DMS114 treated with DMSO at 0.1 percent for 48 hours (cell line): ENCODE data around the gene NDUFV1.
A peak's percentile ranks its signal among the peaks of the same experiment; 100 is the strongest.
"Not testable (repeated sequence)": the region's sequence is repeated elsewhere in the genome, so short reads cannot be mapped to it uniquely, and the experiment has no call there.

Source experiments
- DNase-seq: peaks from one replicate; lab custom pipeline; 2025; ENCODE audit not compliant: unreplicated experiment; lab: John Stamatoyannopoulos, UW

NDUFV1 gene

DNA sequence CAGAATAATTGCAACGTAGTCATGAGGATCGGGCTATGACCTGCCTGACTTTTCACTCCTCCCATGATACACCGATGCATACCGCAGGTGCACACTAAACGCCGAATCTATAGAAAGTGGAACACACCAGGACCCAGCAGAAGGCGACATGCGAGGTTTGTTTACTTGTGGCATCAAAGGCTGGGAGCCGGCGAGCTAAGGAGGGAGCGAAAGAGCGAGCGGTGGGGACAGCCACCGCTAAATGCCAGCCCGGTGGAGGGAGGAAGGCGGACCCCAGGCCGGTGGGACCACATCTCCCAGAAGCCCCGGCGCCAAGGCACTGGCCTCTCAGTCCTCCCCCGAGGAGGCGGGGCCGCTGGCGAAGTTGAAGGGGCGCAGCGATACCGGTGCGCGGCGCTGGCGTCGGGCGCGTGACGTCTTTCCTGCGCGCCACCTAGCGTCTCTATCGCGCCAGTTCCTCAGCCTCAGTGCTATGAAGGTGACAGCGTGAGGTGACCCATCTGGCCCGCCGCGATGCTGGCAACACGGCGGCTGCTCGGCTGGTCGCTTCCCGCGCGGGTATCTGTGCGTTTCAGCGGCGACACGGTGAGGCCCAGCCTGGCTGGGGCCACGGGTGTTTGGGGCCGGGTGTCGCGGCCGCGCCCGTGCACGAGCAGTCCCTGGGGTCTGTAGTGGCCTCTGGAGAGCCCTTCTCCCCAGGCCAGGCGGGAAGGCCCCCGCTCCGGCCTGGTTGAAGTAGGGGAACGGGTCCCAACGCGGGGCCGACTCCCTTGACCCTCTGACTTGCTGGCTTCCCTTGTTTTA is at the start of gene NDUFV1:
Gene NDUFV1, plus strand, starts transcription at position 445 of the 804 bp plus-strand sequence. Its CDS starts 69 bp downstream, at position 514.
- peak; percentile 100 for DNase-seq

- DNase-seq: no peak
These were observed 48.5 kb upstream of the NDUFV1 start for GRCh38 chr11:67558084-67558772.

GRCh38 chr11:67561971-67562619 is 44.6 kb upstream of the NDUFV1 start:
- no peak for DNase-seq

GRCh38 chr11:67562963-67563704 is 43.6 kb upstream of the NDUFV1 start:
- no peak for DNase-seq

DNA sequence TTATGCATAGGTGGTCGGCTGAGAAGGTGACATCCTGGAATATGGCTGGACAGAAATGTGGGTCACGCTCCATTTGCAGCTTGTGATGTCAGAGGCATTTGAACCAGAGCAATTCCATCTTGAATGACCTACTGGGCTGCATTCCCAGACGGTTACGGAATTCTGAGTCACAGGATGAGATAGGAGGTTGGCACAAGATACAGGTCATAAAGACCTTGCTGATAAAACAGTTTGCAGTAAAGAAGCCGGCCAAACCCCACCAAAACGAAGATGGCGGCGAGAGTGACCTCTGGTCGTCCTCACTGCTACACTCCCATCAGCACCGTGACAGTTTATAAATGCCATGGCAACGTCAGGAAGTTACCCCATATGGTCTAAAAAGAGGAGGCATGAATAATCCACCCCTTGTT is 43.0 kb upstream of the NDUFV1 start:
- DNase-seq: not testable (repeated sequence)

DNA sequence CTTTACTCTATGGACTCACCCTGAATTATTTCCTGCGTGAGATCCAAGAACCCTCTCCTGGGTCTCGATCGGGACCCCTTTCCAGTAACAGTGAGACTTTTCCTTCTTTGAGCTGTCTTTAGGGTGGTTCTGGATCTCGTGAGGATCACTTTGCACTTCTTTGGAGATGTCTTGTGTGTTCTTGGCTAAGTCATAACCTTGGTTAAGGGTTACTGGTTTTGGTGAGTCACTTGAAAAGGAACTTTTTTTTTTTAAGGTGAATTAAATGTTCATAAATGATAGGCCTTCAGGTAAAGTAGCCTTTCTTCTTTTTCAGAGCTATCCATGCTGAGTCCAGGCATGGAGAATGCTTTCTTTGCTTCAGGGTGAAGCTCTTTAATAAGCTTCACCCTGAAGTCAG is 42.5 kb upstream of the NDUFV1 start:
- DNase-seq: no peak

DNA sequence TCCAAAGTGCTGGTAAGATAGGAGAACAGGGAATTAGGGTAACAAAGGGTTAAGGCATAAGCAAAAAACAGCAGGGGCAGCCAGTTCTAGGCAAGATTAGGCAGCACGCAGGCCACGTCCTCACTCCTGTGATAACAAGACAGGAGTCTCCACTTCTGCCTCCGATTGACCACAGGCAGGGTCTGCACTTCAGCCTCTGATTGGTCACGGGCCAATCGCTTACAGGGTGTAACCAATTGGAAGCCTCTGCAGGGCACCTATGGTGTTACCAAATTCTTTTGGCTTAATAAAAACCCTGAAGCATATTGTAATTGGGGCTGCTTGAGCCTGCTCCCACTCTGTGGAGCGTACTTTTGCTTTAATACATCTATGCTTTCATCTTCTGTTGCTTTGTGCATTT is 35.3 kb upstream of the NDUFV1 start:
- no peak for DNase-seq

DNA sequence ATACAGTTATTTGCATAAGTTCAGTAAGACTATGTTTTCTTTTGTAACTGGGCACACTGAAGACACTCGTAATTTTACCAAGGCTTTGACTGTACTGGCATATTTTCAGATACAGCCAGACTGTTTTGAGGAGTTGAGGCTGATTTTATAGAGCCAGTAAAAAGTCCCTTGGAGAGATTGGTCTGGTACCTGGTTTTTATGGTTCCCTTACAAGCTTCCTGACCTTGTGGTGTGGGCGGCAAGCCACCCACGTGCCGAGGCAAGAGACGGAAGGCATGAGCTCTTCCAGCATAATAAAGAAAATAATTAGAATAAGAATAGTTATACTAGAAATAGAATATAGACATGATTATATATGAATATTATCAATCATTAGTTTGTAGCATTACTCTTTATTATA is 34.4 kb upstream of the NDUFV1 start:
- DNase-seq: no peak

GRCh38 chr11:67572747-67573419 is 33.9 kb upstream of the NDUFV1 start:
- DNase-seq: peak; percentile 79

DNA sequence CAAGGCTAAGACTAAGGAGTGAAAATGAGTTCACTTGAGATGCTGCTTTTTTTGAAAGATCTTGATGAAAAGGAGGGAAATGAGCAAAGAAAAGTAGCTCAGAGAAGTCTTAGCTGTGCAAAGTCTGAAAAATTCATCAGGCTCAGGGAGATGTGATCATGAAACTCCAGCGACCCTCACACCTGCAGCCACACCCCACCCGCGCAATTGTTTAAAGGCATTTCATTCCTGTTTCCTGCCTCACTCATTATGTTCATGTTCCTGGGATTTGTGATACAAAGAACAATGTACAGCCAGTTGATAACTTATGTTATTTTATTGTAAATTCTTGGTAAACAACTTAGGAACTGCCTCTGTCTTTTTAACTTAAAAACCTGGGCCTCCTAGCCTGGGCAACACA is 31.8 kb upstream of the NDUFV1 start:
- DNase-seq: no peak

- DNase-seq: no peak
These were observed 29.8 kb upstream of the NDUFV1 start for GRCh38 chr11:67576735-67577475.

GRCh38 chr11:67577951-67578350 is 28.8 kb upstream of the NDUFV1 start:
- DNase-seq: no peak

- DNase-seq: no peak
These were observed 25.3 kb upstream of the NDUFV1 start for GRCh38 chr11:67581469-67581868.

GRCh38 chr11:67582011-67582410 is 24.7 kb upstream of the NDUFV1 start:
- no peak for DNase-seq

- peak; percentile 97 for DNase-seq
These were observed 23.2 kb upstream of the NDUFV1 start, which contains the start of gene GSTP1 for GRCh38 chr11:67583247-67584204. TSS of gene GSTP1 (plus strand) at chr11:67583812. CDS start at chr11:67583844, 32 bp downstream.

GRCh38 chr11:67584205-67584880 is 22.4 kb upstream of the NDUFV1 start:
- no peak for DNase-seq

- no peak for DNase-seq
These were observed 21.6 kb upstream of the NDUFV1 start for GRCh38 chr11:67584881-67585873.
